ENCODE results near the gene HDAC9. TPM values are rescaled to one million over a fixed set of nuclear protein-coding genes. Genes with fewer than 3 reads are reported as not detected.

The HDAC9 gene
- total RNA-seq, 1 experiment from 2014 or later = 4.3 TPM

- no peak for TF ChIP-seq CBX3 (IDR thresholded peaks at IDR 0.05; ENCODE audit: low read depth)
Measured at GRCh38 chr7:18548534-18548933, 53.0 kb downstream of the HDAC9 start (continued).

DNA sequence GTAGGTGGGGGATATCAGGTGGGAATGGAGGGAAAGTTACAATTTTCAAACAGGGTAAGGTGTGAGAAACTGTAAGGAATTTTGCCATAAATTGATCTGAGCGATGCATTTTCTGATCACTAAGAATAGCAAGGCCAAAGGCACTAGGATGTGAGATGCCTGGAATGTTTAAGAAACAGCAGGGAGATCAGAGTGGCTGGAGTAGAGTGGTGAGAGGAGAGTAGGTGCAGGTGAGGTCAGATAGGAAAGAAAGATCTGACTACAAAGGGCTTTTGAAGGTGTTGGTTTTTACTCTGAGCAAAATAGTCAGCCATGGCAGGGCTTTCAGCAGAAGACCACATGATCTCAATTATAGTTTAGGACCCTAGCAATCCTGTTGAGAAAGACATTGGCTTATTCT lies 55.0 kb downstream of the HDAC9 start:
- Histone ChIP-seq H3K9ac (ENCODE audit: low read length) (no peak overlapping the region), H3K9me3 (ENCODE audit: control insufficient read depth in 1 of 2, insufficient read depth in 1 of 2, low read depth in 1 of 2, low read length in 2 of 2) (no peaks in the 10 kb centered on the region), H3K4me3 (replicated peaks in 1 of 2; ENCODE audit: low read depth in 1 of 2, low read length in 2 of 2) (no peak overlapping the region), H3K4me1 (ENCODE audit: control insufficient read depth in 1 of 2, insufficient read depth in 2 of 2, low read length in 2 of 2) (no peaks in the 10 kb centered on the region), H3K9me2 (ENCODE audit: insufficient read depth) (no peaks in the 10 kb centered on the region), H2AFZ (ENCODE audit: low read depth, low read length, poor library complexity, severe bottlenecking) (no peak overlapping the region), H4K20me1 (ENCODE audit: insufficient read depth) (no peaks in the 10 kb centered on the region), H3K27me3 (ENCODE audit: insufficient read depth, low read length) (no peaks in the 10 kb centered on the region), H3K4me2 (ENCODE audit: low read length) (no peak overlapping the region), H3K27ac (ENCODE audit: low read depth, low read length) (no peak overlapping the region), H3K36me3 (ENCODE audit: control insufficient read depth in 1 of 2, insufficient read depth in 2 of 2, low read length in 2 of 2) (no peaks in the 10 kb centered on the region), H3K79me2 (ENCODE audit: insufficient read depth, low read length) (no peaks in the 10 kb centered on the region)
- intact Hi-C loops (cut with micrococcal nuclease) = no loop called here
- DNase-seq (ENCODE audit: low read depth, low spot score) = no peak
- CTCF ChIA-PET = no interaction called here
- ATAC-seq = no peak
- POLR2A ChIA-PET = no interaction called here
- TF ChIP-seq RAD21 (IDR thresholded peaks at IDR 0.05; ENCODE audit: low read depth) = no peak
- TF ChIP-seq, protein P1, sequence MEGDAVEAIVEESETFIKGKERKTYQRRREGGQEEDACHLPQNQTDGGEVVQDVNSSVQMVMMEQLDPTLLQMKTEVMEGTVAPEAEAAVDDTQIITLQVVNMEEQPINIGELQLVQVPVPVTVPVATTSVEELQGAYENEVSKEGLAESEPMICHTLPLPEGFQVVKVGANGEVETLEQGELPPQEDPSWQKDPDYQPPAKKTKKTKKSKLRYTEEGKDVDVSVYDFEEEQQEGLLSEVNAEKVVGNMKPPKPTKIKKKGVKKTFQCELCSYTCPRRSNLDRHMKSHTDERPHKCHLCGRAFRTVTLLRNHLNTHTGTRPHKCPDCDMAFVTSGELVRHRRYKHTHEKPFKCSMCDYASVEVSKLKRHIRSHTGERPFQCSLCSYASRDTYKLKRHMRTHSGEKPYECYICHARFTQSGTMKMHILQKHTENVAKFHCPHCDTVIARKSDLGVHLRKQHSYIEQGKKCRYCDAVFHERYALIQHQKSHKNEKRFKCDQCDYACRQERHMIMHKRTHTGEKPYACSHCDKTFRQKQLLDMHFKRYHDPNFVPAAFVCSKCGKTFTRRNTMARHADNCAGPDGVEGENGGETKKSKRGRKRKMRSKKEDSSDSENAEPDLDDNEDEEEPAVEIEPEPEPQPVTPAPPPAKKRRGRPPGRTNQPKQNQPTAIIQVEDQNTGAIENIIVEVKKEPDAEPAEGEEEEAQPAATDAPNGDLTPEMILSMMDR (IDR thresholded peaks at IDR 0.05 in 2 of 3, conservative IDR thresholded peaks at IDR 0.05 in 1 of 3; ENCODE audit: borderline replicate concordance in 1 of 3, insufficient read depth in 1 of 3, low read depth in 2 of 3, low read length in 2 of 3) = no peak
- TF ChIP-seq SIN3A (IDR thresholded peaks at IDR 0.05; ENCODE audit: low read depth) = no peak
- no peak for TF ChIP-seq ZNF274 (IDR thresholded peaks at IDR 0.05; ENCODE audit: low read depth, low read length)
- TF ChIP-seq, protein P2, sequence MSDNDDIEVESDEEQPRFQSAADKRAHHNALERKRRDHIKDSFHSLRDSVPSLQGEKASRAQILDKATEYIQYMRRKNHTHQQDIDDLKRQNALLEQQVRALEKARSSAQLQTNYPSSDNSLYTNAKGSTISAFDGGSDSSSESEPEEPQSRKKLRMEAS (IDR thresholded peaks at IDR 0.05) = no peak
- no peak for TF ChIP-seq SP1 (IDR thresholded peaks at IDR 0.05; ENCODE audit: low read depth)
- TF ChIP-seq ZFX (IDR thresholded peaks at IDR 0.05) = no peak
- TF ChIP-seq, protein P3, sequence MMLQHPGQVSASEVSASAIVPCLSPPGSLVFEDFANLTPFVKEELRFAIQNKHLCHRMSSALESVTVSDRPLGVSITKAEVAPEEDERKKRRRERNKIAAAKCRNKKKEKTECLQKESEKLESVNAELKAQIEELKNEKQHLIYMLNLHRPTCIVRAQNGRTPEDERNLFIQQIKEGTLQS (IDR thresholded peaks at IDR 0.05) = no peak
- TF ChIP-seq EZH2 (IDR thresholded peaks at IDR 0.05) = no peak
- TF ChIP-seq ZBTB33 (IDR thresholded peaks at IDR 0.05; ENCODE audit: extremely low read depth, insufficient replicate concordance, low read length) = no peak
- TF ChIP-seq YY1 (IDR thresholded peaks at IDR 0.05; ENCODE audit: extremely low read depth, insufficient replicate concordance, low read depth, low read length) = no peak
- TF ChIP-seq POLR2A (IDR thresholded peaks at IDR 0.05; ENCODE audit: borderline replicate concordance, extremely low read depth, insufficient read depth, insufficient read length) = no peak
- BruUV-seq (replicated peaks) = no TSS peak
- RAD21 ChIA-PET (ENCODE audit: low non-redundant PET in 1 of 2, low total read pairs in 2 of 2, uncharacterized antibody in 2 of 2, unreplicated experiment in 2 of 2) = no interaction called here
